Loucy (cell line): ENCODE measurements around the gene BMX.

Experiments
- H2AFZ ChIP-seq: fragments of 200-600 bp; sonication (generic); 2 replicates; pipeline ENCODE4 v1.6.0; 2016; ENCODE audit warnings: antibody characterized with exemption, mild to moderate bottlenecking, low read length, moderate library complexity
- H3F3A ChIP-seq: fragments of 200-600 bp; 2 replicates; pipeline ENCODE4 v1.6.0; 2016; ENCODE audit warnings: antibody characterized with exemption, low read depth, mild to moderate bottlenecking
- H3K27me3 ChIP-seq: fragments of 200-600 bp; sonication (generic); 2 replicates; pipeline ENCODE4 v1.6.1; 2014; ENCODE audit warnings: low read length, mild to moderate bottlenecking; ENCODE audit not compliant: insufficient read depth, poor library complexity, severe bottlenecking
- H3K36me3 ChIP-seq: fragments of 200-600 bp; sonication (generic); 2 replicates; pipeline ENCODE4 v1.6.1; 2016; ENCODE audit warnings: low read length; ENCODE audit not compliant: insufficient read depth
- H3K4me1 ChIP-seq: fragments of 200-600 bp; sonication (generic); 2 replicates; pipeline ENCODE4 v1.5.1; 2014; ENCODE audit warnings: low read length, mild to moderate bottlenecking; ENCODE audit not compliant: insufficient read depth, poor library complexity, severe bottlenecking
- H3K4me2 ChIP-seq: fragments of 200-600 bp; sonication (generic); 2 replicates; pipeline ENCODE4 v1.6.0; 2014; ENCODE audit warnings: antibody characterized with exemption, low read length, low read depth, mild to moderate bottlenecking; ENCODE audit not compliant: poor library complexity, severe bottlenecking
- H3K4me3 ChIP-seq: fragments of 200-600 bp; sonication (generic); 2 replicates; pipeline ENCODE4 v1.5.1; 2014; ENCODE audit warnings: low read length, mild to moderate bottlenecking, mixed read lengths; ENCODE audit not compliant: poor library complexity, severe bottlenecking
- H3K79me2 ChIP-seq: fragments of 200-600 bp; sonication (generic); 2 replicates; pipeline ENCODE4 v1.6.1; 2014; ENCODE audit warnings: low read length; ENCODE audit not compliant: insufficient read depth
- H3K9ac ChIP-seq: fragments of 200-600 bp; sonication (generic); 2 replicates; pipeline ENCODE4 v1.6.0; 2014; ENCODE audit warnings: mild to moderate bottlenecking, low read depth, low read length, moderate library complexity; ENCODE audit not compliant: poor library complexity, severe bottlenecking
- H3K9me2 ChIP-seq: fragments of 200-600 bp; sonication (generic); replicated peaks from 2 replicates; pipeline ENCODE4 v1.6.1; 2016; ENCODE audit warnings: low read depth, low read length, mixed read lengths
- H3K9me3 ChIP-seq: fragments of 200-600 bp; sonication (generic); 2 replicates; pipeline ENCODE4 v1.6.1; 2014; ENCODE audit warnings: mild to moderate bottlenecking, antibody characterized with exemption, low read length, low read depth; ENCODE audit not compliant: insufficient read depth
- H4K20me1 ChIP-seq: fragments of 200-600 bp; sonication (generic); 2 replicates; pipeline ENCODE4 v1.6.0; 2014; ENCODE audit warnings: antibody characterized with exemption, low read length, mild to moderate bottlenecking; ENCODE audit not compliant: insufficient read depth, poor library complexity, severe bottlenecking
- EZH2phosphoT487 ChIP-seq: fragments of 200-600 bp; IDR thresholded peaks from 2 replicates; pipeline ENCODE4 v1.6.1; 2018; ENCODE audit warnings: antibody characterized with exemption, mild to moderate bottlenecking, moderate library complexity, borderline replicate concordance
- TF ChIP-seq, protein P1 (sequence below): fragments of 200-600 bp; sonication (generic); conservative IDR thresholded peaks from 2 replicates; pipeline ENCODE4 v1.5.1; 2014; ENCODE audit warnings: mild to moderate bottlenecking, antibody characterized with exemption, low read length

Gene BMX

DNA sequence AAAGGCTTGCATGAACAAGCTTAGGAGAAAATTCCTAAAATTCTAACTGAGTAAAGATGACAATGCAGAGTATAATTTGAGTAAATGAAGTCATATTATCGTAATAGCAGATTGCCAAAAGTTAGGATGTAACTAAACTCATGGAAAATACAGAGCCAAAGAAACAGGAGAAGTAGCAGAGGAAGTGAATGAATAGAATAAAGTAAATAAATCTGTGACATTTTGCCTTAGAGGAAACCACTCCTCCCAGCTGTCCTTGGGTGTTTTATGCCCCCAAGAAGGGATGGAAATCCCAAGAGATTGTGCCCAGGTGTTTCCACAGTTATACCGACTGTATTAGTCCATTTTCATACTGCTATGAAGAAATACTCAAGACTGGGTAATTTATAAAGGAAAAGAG is 1.9 kb upstream of the BMX start:
- Histone ChIP-seq H4K20me1 (no peaks in the 10 kb centered on the region), H3K9me2 (no peaks in the 10 kb centered on the region), H3K9me3 (no peaks in the 10 kb centered on the region), H3K9ac (no peak overlapping the region), H3F3A (no peaks in the 10 kb centered on the region), H3K36me3 (no peaks in the 10 kb centered on the region), H3K27me3 (no peaks in the 10 kb centered on the region), H3K4me2 (no peak overlapping the region), H3K4me1 (no peaks in the 10 kb centered on the region), H3K79me2 (no peaks in the 10 kb centered on the region), H3K4me3 (no peak overlapping the region), H2AFZ (no peak overlapping the region)
- TF ChIP-seq, protein P1, sequence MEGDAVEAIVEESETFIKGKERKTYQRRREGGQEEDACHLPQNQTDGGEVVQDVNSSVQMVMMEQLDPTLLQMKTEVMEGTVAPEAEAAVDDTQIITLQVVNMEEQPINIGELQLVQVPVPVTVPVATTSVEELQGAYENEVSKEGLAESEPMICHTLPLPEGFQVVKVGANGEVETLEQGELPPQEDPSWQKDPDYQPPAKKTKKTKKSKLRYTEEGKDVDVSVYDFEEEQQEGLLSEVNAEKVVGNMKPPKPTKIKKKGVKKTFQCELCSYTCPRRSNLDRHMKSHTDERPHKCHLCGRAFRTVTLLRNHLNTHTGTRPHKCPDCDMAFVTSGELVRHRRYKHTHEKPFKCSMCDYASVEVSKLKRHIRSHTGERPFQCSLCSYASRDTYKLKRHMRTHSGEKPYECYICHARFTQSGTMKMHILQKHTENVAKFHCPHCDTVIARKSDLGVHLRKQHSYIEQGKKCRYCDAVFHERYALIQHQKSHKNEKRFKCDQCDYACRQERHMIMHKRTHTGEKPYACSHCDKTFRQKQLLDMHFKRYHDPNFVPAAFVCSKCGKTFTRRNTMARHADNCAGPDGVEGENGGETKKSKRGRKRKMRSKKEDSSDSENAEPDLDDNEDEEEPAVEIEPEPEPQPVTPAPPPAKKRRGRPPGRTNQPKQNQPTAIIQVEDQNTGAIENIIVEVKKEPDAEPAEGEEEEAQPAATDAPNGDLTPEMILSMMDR: no peak
- TF ChIP-seq EZH2phosphoT487: no peak

DNA sequence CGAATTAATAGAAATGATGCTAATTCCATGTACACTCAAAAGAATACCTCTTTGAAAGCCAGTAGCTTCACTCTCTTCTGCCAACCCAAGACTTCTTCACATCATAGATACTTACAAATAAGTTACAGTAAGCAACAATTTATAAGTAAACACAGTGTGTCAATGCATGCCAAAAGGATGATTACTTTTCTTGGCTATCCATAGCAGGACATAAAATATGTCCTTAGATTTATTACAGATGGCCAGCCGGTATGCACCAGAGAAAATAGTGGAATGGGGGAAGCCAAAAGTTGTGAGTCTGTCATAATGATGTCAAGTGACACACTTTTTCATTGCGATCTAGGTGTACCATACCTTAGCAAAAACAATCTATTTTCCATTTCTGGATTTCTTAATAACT is 631 bp upstream of the BMX start:
- H3K36me3 ChIP-seq: no peaks in the 10 kb centered on the region
- no peak for TF ChIP-seq EZH2phosphoT487
- TF ChIP-seq, protein P1: no peak
- H4K20me1 ChIP-seq: no peaks in the 10 kb centered on the region
- H3K9me2 ChIP-seq: no peaks in the 10 kb centered on the region
- no peak overlapping the region for H3K9ac ChIP-seq
- H3K4me3 ChIP-seq: no peak overlapping the region
- H3K79me2 ChIP-seq: no peaks in the 10 kb centered on the region
- H3F3A ChIP-seq: no peaks in the 10 kb centered on the region
- H3K27me3 ChIP-seq: no peaks in the 10 kb centered on the region
- no peak overlapping the region for H2AFZ ChIP-seq
- peaks cover under 1% of the 10 kb centered on the region for H3K4me1 ChIP-seq
- H3K9me3 ChIP-seq: no peaks in the 10 kb centered on the region
- no peak overlapping the region for H3K4me2 ChIP-seq

DNA sequence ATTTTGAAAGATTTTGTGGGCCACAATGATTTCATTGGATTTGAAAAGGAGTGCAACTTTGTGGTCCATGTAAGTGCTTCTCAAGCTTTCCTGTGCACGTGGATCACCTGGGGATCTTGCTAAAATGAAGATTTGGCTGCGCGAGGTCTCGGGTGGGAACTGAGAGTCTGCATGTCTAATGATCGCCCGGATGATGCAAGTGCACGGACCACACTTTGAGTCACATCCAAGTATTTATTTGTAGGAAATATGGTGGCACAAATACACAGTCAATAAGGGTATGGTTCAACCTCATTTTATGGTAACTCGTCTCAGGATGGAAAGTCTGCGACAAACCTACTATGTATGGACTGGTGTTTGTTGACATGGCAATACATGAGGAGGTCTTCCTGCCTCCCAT is 899 bp downstream of the BMX start:
- Histone ChIP-seq H4K20me1 (no peaks in the 10 kb centered on the region), H3K9ac (no peak overlapping the region), H3K27me3 (no peaks in the 10 kb centered on the region), H2AFZ (no peak overlapping the region), H3K36me3 (no peaks in the 10 kb centered on the region), H3K9me2 (no peaks in the 10 kb centered on the region), H3F3A (no peaks in the 10 kb centered on the region), H3K4me2 (no peak overlapping the region), H3K4me1 (peaks cover 4% of the 10 kb centered on the region), H3K79me2 (no peaks in the 10 kb centered on the region), H3K9me3 (no peaks in the 10 kb centered on the region), H3K4me3 (no peak overlapping the region)
- TF ChIP-seq, protein P1: no peak
- no peak for TF ChIP-seq EZH2phosphoT487
